ENCODE data around the gene WDFY2.
"Not testable (repeated sequence)": the region's sequence is repeated elsewhere in the genome, so short reads cannot be mapped to it uniquely, and the experiment has no call there.

The WDFY2 gene, protein sequence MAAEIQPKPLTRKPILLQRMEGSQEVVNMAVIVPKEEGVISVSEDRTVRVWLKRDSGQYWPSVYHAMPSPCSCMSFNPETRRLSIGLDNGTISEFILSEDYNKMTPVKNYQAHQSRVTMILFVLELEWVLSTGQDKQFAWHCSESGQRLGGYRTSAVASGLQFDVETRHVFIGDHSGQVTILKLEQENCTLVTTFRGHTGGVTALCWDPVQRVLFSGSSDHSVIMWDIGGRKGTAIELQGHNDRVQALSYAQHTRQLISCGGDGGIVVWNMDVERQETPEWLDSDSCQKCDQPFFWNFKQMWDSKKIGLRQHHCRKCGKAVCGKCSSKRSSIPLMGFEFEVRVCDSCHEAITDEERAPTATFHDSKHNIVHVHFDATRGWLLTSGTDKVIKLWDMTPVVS

DNA sequence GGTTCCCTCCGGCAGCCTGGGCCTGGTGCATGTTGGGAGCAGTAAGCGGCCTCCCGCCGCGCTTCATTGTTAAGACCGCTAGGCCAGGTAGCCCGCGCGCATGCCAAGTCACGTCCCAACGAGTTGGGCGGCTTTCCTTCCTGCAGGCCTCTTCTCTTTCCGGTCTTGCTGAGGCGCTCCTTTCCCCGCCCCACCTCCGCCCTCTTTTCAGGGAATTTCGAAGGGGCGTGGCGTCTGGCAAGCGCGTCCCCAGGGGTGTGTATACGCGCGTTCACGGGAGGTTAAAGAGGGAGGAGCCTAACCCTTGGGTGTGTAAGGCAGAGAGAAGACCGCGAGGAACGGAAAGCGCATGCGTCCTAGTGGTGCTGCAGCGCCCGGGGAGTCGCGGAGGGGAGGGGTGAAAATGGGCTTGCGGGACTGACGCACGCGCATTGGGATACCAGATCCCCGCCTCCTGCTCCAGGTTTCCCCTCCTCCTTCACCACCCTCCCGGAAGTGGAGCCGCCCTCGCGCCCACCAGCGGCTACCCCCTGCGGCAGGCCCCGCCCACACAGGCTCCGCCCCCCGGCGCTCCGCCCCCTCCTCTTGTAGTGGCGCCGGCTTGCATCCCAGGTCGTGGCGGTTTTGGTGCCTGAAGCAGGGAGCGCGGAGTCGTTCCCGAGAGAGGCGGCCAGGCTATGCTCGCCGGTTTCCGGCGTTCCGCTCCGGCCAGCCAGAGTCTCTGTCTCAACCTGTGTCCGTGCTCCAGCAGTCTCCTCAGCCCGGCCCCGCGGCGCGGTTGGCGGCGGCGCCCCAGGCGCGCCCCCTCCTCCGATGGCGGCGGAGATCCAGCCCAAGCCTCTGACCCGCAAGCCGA, at the start of gene WDFY2:
Gene WDFY2 (plus strand): TSS at position 588 of the 856 bp plus-strand sequence. CDS start 226 bp downstream, at position 814.
- DNase-seq (ENCODE audit: low spot score) = peak; percentile 100

DNA sequence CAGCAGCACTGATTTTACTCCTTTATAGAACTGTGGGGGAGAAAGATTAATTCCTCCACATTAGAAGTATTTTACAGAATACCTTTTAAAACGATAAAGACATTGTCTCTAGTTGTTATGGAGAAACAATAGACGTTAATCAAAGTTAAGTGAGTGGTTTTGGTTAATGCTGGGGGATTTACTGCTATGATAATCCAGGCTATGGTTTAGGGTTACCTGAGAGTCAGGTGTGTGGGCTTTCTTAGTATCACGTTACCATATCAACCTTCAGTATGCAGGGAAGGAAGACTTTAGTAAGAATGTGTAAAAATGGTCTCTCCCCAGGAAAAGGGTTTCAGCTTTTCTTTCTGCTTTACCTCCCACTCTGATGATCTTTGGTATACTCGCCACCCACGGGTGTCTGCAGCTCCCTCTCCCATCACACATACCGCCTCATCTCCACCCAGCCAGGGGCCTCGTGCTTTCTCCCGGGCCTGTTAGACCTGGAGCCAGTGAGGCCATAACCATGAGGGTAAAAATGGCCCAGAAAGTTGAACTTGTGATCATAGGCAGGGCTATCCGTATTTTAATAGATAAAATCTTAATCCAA, 45.6 kb upstream of the WDFY2 start:
- no peak for DNase-seq (ENCODE audit: low spot score)

- DNase-seq (ENCODE audit: low spot score) = no peak
These were observed 44.4 kb upstream of the WDFY2 start for GRCh38 chr13:51539887-51540286.

GRCh38 chr13:51541037-51541436, 43.2 kb upstream of the WDFY2 start:
- no peak for DNase-seq (ENCODE audit: low spot score)

DNA sequence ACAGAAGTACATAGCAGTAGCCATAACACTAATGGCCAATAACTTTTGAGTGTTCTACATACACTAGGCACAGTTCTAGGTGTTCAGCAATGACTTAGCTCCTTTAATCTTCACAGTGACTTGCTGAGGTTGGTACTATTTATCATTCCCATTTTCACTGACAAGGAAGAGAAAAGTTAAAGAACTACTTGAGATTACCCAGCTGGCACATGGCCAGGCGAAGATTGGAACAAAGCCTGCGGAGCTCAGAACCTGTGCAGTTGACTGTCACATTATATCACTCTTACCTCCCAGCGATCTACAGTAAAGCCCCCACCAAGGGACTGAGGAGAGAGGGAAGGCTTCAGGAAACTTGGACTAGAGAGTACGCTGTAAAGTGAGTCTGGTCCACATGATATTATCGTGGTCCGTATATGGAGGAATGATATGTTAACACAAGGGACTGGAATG, 42.4 kb upstream of the WDFY2 start:
- DNase-seq (ENCODE audit: low spot score) = no peak

GRCh38 chr13:51542346-51543242, 41.7 kb upstream of the WDFY2 start:
- DNase-seq (ENCODE audit: low spot score) = no peak

- DNase-seq (ENCODE audit: low spot score) = not testable (repeated sequence)
These were observed 38.8 kb upstream of the WDFY2 start for GRCh38 chr13:51545446-51545845.

DNA sequence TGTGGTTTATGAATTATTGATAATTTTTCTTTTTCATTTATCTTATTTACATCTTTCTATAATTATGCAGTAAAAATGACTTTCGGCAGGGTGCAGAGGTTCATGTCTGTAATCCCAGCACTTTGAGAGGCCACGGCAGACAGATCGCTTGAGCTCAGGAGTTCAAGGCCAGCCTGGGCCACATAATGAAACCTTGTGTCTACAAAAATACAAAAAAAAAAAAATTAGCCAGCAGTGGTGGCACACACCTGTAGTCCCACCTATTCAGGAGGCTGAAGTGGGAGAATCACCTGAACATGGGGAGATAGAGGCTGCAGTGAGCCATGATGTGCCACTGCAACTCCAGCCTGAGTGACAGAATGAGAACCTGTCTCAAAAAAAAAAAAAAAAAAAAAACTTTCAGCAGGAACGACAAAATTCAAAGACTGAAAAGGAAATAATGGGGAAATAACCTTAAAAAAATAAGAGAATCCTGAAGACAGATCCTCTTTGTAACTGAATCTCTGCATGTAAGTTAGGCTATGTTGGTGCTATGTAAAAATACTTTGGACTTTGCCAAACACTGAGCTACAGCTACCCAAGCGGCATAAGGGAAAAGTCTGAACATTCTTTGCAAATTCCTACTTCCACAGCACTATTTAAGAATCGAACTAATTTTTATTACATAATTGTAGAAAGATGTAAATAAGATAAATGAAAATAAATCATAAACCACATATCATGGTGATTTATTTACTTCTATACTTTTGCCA, 36.7 kb upstream of the WDFY2 start:
- DNase-seq (ENCODE audit: low spot score) = no peak

DNA sequence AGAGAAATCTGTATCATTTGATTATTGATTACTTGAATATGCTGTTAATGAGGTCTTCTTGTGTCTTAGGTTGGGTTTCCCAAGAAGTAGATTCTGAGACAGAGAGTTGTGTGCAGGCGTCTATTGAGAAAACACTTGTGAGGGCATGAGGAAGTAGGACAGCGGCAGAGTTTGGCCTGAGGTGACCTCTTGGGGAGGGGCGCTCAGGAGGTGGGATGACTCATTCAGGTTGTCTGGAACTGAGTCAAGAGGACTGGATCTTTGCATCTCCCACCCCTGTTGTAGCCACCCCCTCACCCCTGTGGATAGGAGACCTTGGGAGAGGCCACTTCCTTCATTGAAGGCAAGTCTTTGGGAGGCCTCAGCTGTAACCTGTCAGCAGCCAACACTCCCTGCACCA, 35.2 kb upstream of the WDFY2 start:
- DNase-seq (ENCODE audit: low spot score) = no peak

DNA sequence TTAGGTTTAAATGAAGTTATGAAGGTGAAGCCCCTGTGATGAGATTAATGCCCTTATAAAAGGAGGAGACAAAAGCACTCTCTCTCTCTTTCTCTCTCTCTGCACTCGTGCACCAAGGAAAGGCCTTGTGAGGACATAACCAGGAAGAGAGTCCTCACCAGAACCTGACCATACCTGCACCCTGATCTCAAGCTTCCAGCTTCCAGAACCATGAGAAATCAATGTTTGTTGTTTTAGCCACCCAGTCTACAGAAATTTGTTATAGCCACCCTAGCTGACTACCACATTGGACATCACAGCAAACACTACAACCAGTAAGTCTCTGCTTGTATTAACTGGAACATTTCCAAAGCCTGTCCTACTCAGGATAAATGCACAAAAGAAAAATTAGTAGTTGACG, 34.7 kb upstream of the WDFY2 start:
- no peak for DNase-seq (ENCODE audit: low spot score)

- no peak for DNase-seq (ENCODE audit: low spot score)
These were observed 34.1 kb upstream of the WDFY2 start for GRCh38 chr13:51550151-51550550.

DNA sequence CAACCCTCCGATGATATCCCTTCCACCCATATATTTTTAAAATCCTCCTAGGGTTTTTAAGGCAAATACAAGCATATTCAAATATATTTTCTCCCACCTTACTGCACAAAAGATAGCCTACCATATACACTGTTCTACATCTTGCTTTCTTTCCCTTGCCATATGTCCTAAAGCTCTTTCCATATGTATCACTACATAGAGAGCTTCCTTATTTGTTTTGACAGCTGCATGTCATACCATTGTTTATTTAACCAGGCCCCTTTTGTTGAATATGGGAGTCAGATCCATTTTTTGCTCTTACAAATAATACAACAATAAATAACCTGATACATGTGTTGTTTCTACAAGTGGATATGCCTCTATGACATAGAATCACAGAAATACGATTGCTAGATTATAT, 32.8 kb upstream of the WDFY2 start:
- no peak for DNase-seq (ENCODE audit: low spot score)

- DNase-seq (ENCODE audit: low spot score) = no peak
These were observed 32.2 kb upstream of the WDFY2 start for GRCh38 chr13:51552027-51552426.

DNA sequence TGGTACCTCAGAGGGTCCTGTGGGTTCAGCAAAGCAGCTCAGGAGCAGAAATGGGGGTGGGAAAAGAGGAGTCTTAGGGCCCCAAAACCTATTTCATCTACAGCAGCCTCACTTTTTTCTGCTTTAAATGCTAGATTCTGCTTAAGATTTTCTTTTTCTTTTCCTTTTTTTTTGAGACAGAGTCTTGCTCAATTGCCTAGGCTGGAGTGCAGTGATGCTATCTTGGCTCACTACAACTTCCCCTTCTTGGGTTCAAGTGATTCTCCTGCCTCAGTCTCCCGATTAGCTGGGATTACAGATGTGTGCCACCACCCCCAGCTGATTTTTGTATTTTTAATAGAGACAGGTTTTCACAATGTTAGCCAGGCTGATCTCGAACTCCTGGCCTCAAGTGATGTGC, 30.7 kb upstream of the WDFY2 start:
- DNase-seq (ENCODE audit: low spot score) = no peak

DNA sequence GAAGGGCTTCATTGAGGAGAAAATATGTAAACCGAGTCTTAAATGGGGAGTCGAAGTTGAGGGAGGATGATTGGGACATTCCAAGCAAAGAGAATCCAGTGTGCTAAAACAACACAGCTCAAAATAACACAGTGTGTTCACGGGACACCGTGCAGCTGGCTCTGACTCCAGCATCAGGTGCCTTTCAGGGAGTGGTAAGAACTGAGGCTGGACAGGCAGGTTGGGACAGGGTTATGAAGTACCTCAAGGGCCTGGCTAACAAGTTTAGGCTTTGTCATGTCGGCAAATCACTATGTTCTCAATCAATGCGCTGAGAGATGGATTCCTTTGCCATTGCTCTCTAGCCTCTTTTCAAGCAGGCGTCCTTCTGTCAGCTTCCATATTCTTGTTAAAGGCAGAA, 27.5 kb upstream of the WDFY2 start:
- no peak for DNase-seq (ENCODE audit: low spot score)

- no peak for DNase-seq (ENCODE audit: low spot score)
These were observed 26.8 kb upstream of the WDFY2 start for GRCh38 chr13:51557438-51557837.

DNA sequence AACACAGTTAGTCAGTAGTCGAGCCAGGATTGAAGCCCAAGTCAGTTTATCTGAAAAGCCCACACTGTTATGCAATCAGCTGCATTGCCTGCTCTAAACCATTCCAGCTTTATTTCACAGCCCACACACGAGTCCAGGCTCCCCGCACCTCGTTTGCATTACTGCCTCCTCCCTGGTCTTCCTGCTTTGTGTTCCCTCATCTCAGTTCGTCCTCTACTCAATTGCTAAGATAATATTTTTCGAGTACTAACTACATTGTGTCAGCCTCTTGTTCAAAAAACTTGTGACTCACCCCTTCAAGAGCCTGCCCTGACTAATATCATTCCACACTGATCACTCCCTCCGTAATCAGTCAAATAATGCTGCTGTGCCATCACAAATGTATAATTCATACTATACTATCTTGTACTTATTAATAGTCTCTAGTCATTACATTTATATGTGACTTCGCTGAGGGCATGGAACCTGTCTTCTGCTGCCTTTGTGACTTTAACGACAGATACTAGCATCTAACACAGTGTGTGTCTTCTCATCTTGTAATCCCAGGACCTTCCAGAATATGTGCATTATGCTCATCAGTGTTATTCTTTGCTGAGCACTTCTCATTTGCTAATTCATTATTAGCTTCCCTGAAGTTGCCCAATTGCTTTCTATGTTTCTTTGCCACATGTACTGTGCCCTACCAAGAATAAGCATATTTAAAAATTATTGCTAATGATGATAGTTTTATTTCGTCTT, 26.2 kb upstream of the WDFY2 start:
- DNase-seq (ENCODE audit: low spot score) = no peak

DNA sequence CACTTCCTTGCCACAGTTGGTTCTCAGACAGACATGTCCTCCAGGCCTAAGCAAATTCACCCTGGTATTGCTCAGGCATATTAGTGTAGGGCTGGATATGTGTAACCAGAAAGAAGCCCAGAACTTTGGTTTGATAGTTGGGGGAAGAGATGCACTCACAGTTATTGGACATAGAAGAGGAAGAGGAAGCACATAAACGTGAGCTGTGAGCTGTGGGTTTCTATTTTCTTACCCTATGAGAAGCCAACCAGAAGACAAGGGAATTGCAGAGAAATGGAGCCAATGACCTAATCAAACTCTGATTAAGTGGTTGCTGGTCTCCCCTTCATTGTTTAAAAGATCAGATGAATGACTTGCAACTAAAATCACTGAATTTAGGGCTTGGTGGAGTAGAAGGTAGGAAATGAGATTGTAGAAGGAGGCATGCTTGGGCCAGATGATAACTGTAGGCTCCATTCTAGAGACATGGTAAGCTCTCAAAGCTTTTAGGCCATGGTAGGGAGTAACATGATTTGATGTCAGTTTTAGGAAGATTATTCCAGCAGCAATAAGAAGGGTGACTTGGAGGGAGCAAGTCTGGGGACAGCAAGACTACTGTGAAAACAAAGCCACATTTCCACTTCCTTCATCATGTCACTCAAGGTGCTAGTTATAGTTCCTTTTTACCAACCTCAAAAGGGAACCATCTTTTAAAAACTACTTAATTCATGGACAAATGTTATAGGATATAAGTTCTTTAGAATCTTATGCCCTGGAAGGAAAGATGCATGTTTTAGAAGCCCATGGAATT, 24.1 kb upstream of the WDFY2 start:
- no peak for DNase-seq (ENCODE audit: low spot score)

- no peak for DNase-seq (ENCODE audit: low spot score)
These were observed 22.1 kb upstream of the WDFY2 start for GRCh38 chr13:51562011-51562671.

Data from kidney capillary endothelial cell (primary cell).